Ectodermal cell (in vitro differentiated cells): ENCODE results near the gene KLC4.
"Not testable (repeated sequence)": the region's sequence is repeated elsewhere in the genome, so short reads cannot be mapped to it uniquely, and the experiment has no call there.

Source experiments
- H3K27ac ChIP-seq: 2 replicates; pipeline ENCODE4 v1.7.0; 2013; ENCODE audit warnings: mild to moderate bottlenecking, low read depth, low read length; ENCODE audit not compliant: insufficient read depth, poor library complexity, severe bottlenecking
- H3K27me3 ChIP-seq: 2 replicates; pipeline ENCODE4 v1.7.0; 2013; ENCODE audit warnings: mild to moderate bottlenecking, low read length; ENCODE audit not compliant: insufficient read depth, control insufficient read depth, poor library complexity, severe bottlenecking
- H3K36me3 ChIP-seq: one replicate; pipeline ENCODE4 v1.7.0; 2013; ENCODE audit warnings: low read length; ENCODE audit not compliant: control insufficient read depth, insufficient read depth
- H3K4me1 ChIP-seq: one replicate; pipeline ENCODE4 v1.7.0; 2013; ENCODE audit warnings: low read length; ENCODE audit not compliant: control insufficient read depth, insufficient read depth
- H3K4me3 ChIP-seq: 2 replicates; pipeline ENCODE4 v1.7.0; 2013; ENCODE audit warnings: low read depth, low read length, control low read depth; ENCODE audit not compliant: insufficient read depth
- H3K9me3 ChIP-seq: 2 replicates; pipeline ENCODE4 v1.7.0; 2013; ENCODE audit warnings: mild to moderate bottlenecking, low read length, moderate library complexity; ENCODE audit not compliant: control insufficient read depth
- WGBS, 2 experiments: methylation state at CpG; one replicate each; pipeline ENCODE4 v1.1.7; 2013; ENCODE audit warnings: missing lambda C conversion rate in 2 of 2; 5-methylcytosine and 5-hydroxymethylcytosine counted together

KLC4 gene

GRCh38 chr6:43113431-43114260 lies 54.2 kb downstream of the KLC4 start:
- H3K36me3 ChIP-seq: no peaks in the 10 kb centered on the region
- no peaks in the 10 kb centered on the region for H3K9me3 ChIP-seq
- no peak overlapping the region for H3K4me3 ChIP-seq
- H3K27me3 ChIP-seq: no peaks in the 10 kb centered on the region
- no peaks in the 10 kb centered on the region for H3K4me1 ChIP-seq
- WGBS, 2 experiments: 87 to 88% methylated on average over 12 of the region's 12 CpGs
- H3K27ac ChIP-seq: peak overlapping the region; percentile 39

GRCh38 chr6:43115365-43115764 lies 55.9 kb downstream of the KLC4 start:
- H3K36me3 ChIP-seq: no peaks in the 10 kb centered on the region
- H3K27me3 ChIP-seq: no peaks in the 10 kb centered on the region
- no peak overlapping the region for H3K4me3 ChIP-seq
- no peak overlapping the region for H3K27ac ChIP-seq
- WGBS, 2 experiments: 85 to 86% methylated on average over 6 of the region's 6 CpGs
- H3K4me1 ChIP-seq: peaks cover 3% of the 10 kb centered on the region
- no peaks in the 10 kb centered on the region for H3K9me3 ChIP-seq

GRCh38 chr6:43117466-43117865 lies 58.0 kb downstream of the KLC4 start:
- not testable (repeated sequence) for H3K27ac ChIP-seq, H3K9me3 ChIP-seq, H3K27me3 ChIP-seq, H3K36me3 ChIP-seq, H3K4me3 ChIP-seq
- 96 to 97% methylated on average over 8 of the region's 8 CpGs for WGBS, 2 experiments
- H3K4me1 ChIP-seq: peaks cover 12% of the 10 kb centered on the region

GRCh38 chr6:43119482-43119881 lies 60.1 kb downstream of the KLC4 start:
- no peak overlapping the region for H3K27ac ChIP-seq
- 93 to 94% methylated on average over 4 of the region's 4 CpGs for WGBS, 2 experiments
- H3K9me3 ChIP-seq: no peaks in the 10 kb centered on the region
- H3K4me3 ChIP-seq: no peak overlapping the region
- peaks cover 20% of the 10 kb centered on the region for H3K4me1 ChIP-seq
- H3K36me3 ChIP-seq: no peaks in the 10 kb centered on the region
- no peaks in the 10 kb centered on the region for H3K27me3 ChIP-seq

- no peak overlapping the region for H3K27ac ChIP-seq
- H3K27me3 ChIP-seq: no peaks in the 10 kb centered on the region
- H3K4me1 ChIP-seq: peaks cover 20% of the 10 kb centered on the region
- 90 to 92% methylated on average over 9 of the region's 9 CpGs for WGBS, 2 experiments
- no peaks in the 10 kb centered on the region for H3K36me3 ChIP-seq
- no peaks in the 10 kb centered on the region for H3K9me3 ChIP-seq
- H3K4me3 ChIP-seq: no peak overlapping the region
Measured at GRCh38 chr6:43120101-43120763, 60.8 kb downstream of the KLC4 start.

- Histone ChIP-seq H3K36me3 (no peaks in the 10 kb centered on the region), H3K9me3 (no peaks in the 10 kb centered on the region), H3K27me3 (no peaks in the 10 kb centered on the region), H3K4me1 (peaks cover 26% of the 10 kb centered on the region), H3K4me3 (no peak overlapping the region), H3K27ac (no peak overlapping the region)
- WGBS, 2 experiments: 85 to 88% methylated on average over 9 of the region's 9 CpGs
Measured at GRCh38 chr6:43120944-43121913, 61.8 kb downstream of the KLC4 start.

- 89 to 97% methylated on average over 2 of the region's 2 CpGs for WGBS, 2 experiments
- no peaks in the 10 kb centered on the region for H3K36me3 ChIP-seq
- no peak overlapping the region for H3K27ac ChIP-seq
- H3K4me1 ChIP-seq: peaks cover 34% of the 10 kb centered on the region
- no peaks in the 10 kb centered on the region for H3K9me3 ChIP-seq
- no peak overlapping the region for H3K4me3 ChIP-seq
- H3K27me3 ChIP-seq: no peaks in the 10 kb centered on the region
Measured at GRCh38 chr6:43122146-43122545, 62.7 kb downstream of the KLC4 start.

GRCh38 chr6:43123461-43124314 lies 64.3 kb downstream of the KLC4 start:
- Histone ChIP-seq H3K36me3 (no peaks in the 10 kb centered on the region), H3K4me1 (peaks cover 34% of the 10 kb centered on the region), H3K27me3 (no peaks in the 10 kb centered on the region), H3K4me3 (no peak overlapping the region), H3K9me3 (no peaks in the 10 kb centered on the region), H3K27ac (peak overlapping the region; percentile 17)
- 74 to 76% methylated on average over 25 of the region's 25 CpGs for whole genome bisulfite sequencing, 2 experiments

GRCh38 chr6:43124481-43124880 lies 65.0 kb downstream of the KLC4 start:
- Histone ChIP-seq H3K36me3 (no peaks in the 10 kb centered on the region), H3K9me3 (no peaks in the 10 kb centered on the region), H3K27me3 (no peaks in the 10 kb centered on the region), H3K4me3 (no peak overlapping the region), H3K27ac (no peak overlapping the region), H3K4me1 (peaks cover 34% of the 10 kb centered on the region)
- 95% methylated on average over 6 of the region's 6 CpGs for WGBS, 2 experiments
